Suprapubic skin (tissue), 4 donors: ENCODE results near the gene ENO4.

Experiments
- CTCF ChIP-seq, 2 donors: fragments of 200-600 bp in 1 of 2; fragments of 450-650 bp in 1 of 2; sonication (generic) in 1 of 2; IDR thresholded peaks; one replicate each; pipeline ENCODE4 v1.5.1; 2016 to 2019; ENCODE audit warnings: antibody characterized with exemption in 2 of 2, mild to moderate bottlenecking in 1 of 2, moderate library complexity in 1 of 2
- EP300 ChIP-seq: sonication (generic); formaldehyde crosslinking; IDR thresholded peaks from one replicate; pipeline ENCODE4 v1.6.1; 2017; ENCODE audit warnings: antibody characterized with exemption
- POLR2A ChIP-seq, 2 donors: fragments of 450-650 bp; IDR thresholded peaks; one replicate each; pipeline ENCODE4 v1.6.1; 2017; ENCODE audit warnings: antibody characterized with exemption in 2 of 2, mild to moderate bottlenecking in 2 of 2, moderate library complexity in 2 of 2
- POLR2AphosphoS5 ChIP-seq, 3 donors: sonication (generic); formaldehyde crosslinking; IDR thresholded peaks; one replicate each; pipeline ENCODE4 v1.6.1; 2017; ENCODE audit warnings: antibody characterized with exemption in 3 of 3

- TF ChIP-seq POLR2A (IDR thresholded peaks at IDR 0.05) (no peak), CTCF (IDR thresholded peaks at IDR 0.05) (no peak), POLR2AphosphoS5 (IDR thresholded peaks at IDR 0.05) (no peak), EP300 (no peak)
Observed at GRCh38 chr10:116912162-116912561, 62.9 kb downstream of the ENO4 start.
